ENCODE data around the gene TBC1D22B.
"Not testable (repeated sequence)": the region's sequence is repeated elsewhere in the genome, so short reads cannot be mapped to it uniquely, and the experiment has no call there.

TBC1D22B gene

DNA sequence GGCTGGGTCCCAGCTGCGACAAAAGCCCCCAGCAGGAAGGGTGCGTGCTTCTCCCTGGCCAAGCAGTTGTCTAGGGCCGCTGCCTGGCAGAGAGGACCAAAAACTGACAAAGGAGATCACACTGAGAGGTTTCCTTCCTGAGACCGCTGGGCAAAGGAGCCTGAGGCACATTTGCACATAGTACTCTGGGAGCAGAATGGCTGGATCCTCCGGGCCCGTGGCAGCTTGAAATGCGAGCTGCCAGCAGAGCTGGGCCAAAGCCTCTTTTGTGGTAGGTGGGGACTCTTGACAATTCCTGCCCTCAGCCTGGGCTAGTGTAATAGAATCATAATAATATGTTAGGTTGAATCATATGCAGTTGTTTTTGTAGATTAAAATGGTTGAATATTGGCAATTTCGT is 63.1 kb downstream of the TBC1D22B start:
- no peak for DNase-seq (ENCODE audit: low spot score)
- FAIRE-seq = no peak

GRCh38 chr6:37321101-37321500 is 63.5 kb downstream of the TBC1D22B start:
- FAIRE-seq = no peak
- no peak for DNase-seq (ENCODE audit: low spot score)

GRCh38 chr6:37321516-37322415 is 64.2 kb downstream of the TBC1D22B start:
- FAIRE-seq (no peak), DNase-seq (ENCODE audit: low spot score) (no peak)

- DNase-seq (ENCODE audit: low spot score) (no peak), FAIRE-seq (no peak)
Observed at GRCh38 chr6:37323580-37323979, 66.0 kb downstream of the TBC1D22B start.

DNA sequence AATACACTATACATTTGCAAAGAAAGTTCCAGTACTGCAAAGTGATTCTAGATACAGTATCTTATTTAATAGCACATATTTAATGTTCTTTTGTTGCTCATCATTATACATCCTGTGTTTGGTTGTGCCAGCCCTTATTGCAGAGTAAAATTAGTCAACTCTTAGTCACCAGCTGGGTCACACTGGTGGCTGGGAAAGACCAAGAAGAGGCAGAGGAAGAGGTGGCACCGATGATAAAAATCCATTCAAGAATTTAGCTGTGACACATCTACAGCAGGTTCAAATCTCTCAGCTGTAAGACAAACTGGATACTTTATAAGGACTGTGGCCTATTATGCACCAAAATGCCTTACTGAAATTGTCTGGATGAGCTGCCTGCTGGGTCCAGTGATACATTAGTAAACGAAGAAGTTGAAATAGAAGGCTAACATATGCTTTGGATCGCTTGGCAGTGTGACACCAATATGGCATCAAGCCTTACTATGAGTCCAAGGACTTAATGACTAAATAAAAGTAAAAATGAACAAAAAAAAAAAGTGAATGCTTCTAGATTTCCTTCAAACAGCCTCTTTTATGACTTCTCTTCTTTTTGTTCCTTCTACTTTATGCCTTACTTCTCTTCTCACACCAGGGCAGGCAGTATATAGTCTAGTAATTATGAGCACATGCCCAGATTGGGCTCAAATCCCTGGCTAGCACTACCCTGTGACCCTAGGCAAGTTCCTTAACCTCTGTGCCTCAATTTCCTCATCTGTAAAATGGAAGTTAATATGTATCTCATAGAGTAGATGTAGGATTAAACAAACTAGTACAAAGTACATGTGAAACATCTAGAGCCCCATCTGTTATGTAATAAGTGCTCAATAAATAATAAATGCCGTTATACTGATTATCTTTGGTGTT is 66.8 kb downstream of the TBC1D22B start:
- FAIRE-seq (no peak), DNase-seq (ENCODE audit: low spot score) (peak; percentile 24)

- DNase-seq (ENCODE audit: low spot score); FAIRE-seq: not testable (repeated sequence)
Observed at GRCh38 chr6:37330345-37330744, 72.8 kb downstream of the TBC1D22B start.

GRCh38 chr6:37331047-37331446 is 73.5 kb downstream of the TBC1D22B start:
- no peak for DNase-seq (ENCODE audit: low spot score)
- FAIRE-seq = no peak

GRCh38 chr6:37332894-37333293 is 75.3 kb downstream of the TBC1D22B start:
- FAIRE-seq = no peak
- no peak for DNase-seq (ENCODE audit: low spot score)

- DNase-seq (ENCODE audit: low spot score) = no peak
- no peak for FAIRE-seq
Observed at GRCh38 chr6:37334047-37334446, 76.5 kb downstream of the TBC1D22B start.

DNA sequence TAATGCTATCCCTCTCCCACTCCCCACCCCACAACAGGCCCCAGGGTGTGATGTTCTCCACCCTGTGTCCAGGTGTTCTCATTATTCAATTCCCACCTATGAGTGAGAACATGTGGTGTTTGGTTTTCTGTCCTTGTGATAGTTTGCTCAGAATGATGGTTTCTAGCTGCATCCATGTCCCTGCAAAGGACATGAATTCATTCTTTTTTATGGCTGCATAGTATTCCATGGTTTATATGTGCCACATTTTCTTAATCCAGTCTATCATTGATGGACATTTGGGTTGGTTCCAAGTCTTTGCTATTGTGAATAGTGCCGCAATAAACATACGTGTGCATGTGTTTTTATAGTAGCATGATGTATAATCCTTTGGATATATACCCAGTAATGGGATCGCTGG is 80.7 kb downstream of the TBC1D22B start:
- DNase-seq (ENCODE audit: low spot score); FAIRE-seq: not testable (repeated sequence)

GRCh38 chr6:37338745-37339255 is 81.2 kb downstream of the TBC1D22B start:
- no peak for FAIRE-seq

DNA sequence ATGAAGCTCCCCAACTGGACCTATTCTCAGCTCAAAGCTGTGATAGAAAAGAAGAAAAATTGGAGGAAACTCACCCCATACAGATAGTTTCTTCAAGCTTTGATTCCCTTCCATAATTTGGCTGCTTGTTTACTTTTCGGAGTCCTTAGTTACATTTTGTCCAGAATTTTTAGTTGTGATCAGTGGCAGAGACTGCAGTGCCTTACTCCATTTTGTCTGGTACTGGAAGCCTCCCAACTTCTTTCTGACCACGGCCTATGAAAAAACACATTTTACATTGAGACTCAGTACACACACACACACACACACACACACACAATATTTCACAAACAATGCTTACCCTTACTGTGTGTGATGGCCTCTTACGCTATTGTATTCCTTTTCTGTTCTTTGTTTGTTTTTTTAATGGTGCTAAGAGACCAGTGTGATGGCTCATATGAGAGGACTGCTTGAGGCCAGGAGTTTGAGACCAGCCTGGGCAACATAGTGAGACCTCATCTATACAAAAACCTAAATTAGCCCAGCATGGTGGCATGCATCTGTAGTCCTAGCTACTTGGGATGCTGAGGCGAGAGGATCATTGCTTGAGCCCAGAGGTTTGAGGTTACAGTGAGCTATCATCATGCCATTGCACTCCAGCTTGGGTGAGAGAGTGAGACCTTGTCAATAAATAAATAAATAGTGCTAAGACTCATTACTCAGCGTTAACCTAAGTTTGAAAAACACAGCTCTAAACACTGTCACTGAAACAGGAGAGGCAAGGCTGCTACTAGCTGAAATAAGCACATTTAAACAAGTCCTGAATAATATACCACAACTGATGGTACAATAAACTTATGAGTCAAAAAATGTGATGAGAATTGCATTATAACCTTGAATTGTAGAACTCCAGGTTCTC is 82.4 kb downstream of the TBC1D22B start:
- FAIRE-seq (no peak), DNase-seq (ENCODE audit: low spot score) (no peak)

More at GRCh38 chr6:37338745-37339255, 81.2 kb downstream of the TBC1D22B start:
- no peak for DNase-seq (ENCODE audit: low spot score)

- FAIRE-seq = no peak
- DNase-seq (ENCODE audit: low spot score) = no peak
Observed at GRCh38 chr6:37340639-37340943, 83.0 kb downstream of the TBC1D22B start.

GRCh38 chr6:37343248-37343647 is 85.7 kb downstream of the TBC1D22B start:
- DNase-seq (ENCODE audit: low spot score) = no peak
- FAIRE-seq = no peak

DNA sequence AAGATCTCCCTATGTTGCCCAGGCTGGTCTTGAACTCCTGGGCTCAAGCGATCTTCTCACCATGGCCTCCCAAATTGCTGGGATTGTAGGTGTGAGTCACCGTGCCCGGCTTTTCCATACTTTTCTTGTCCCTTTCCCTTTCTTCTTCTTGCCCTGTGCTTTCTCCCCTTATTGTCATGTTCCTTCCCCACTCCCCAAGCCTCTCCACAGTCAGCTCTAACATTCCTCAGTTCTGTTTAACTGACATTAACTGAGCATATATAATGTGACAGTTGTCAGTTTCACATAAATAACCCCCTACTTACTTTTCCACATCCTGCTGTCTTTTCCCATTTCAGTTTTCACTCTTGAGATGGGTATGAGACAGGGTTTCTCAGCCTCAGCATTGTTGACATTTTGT is 86.7 kb downstream of the TBC1D22B start:
- FAIRE-seq (no peak), DNase-seq (ENCODE audit: low spot score) (no peak)

- DNase-seq (ENCODE audit: low spot score); FAIRE-seq: not testable (repeated sequence)
Observed at GRCh38 chr6:37345804-37346203, 88.2 kb downstream of the TBC1D22B start.

- DNase-seq (ENCODE audit: low spot score) (no peak), FAIRE-seq (no peak)
Observed at GRCh38 chr6:37347177-37347576, 89.6 kb downstream of the TBC1D22B start.

- DNase-seq (ENCODE audit: low spot score) (no peak), FAIRE-seq (no peak)
Observed at GRCh38 chr6:37347670-37348111, 90.1 kb downstream of the TBC1D22B start.

- FAIRE-seq = no peak
- DNase-seq (ENCODE audit: low spot score) = no peak
Observed at GRCh38 chr6:37351027-37351426, 93.5 kb downstream of the TBC1D22B start.

GRCh38 chr6:37352384-37352783 is 94.8 kb downstream of the TBC1D22B start:
- FAIRE-seq = no peak
- no peak for DNase-seq (ENCODE audit: low spot score)

All from urothelium cell line (cell line).